Neural progenitor cell (in vitro differentiated cells): ENCODE data around the gene NCS1.

Experiments used
- CTCF ChIP-seq: fragments of 200-600 bp; sonication (generic); IDR thresholded peaks from 2 replicates; pipeline ENCODE4 v1.5.1; 2017; ENCODE audit warnings: antibody characterized with exemption, mild to moderate bottlenecking
- EZH2phosphoT487 ChIP-seq: fragments of 200-600 bp; sonication (generic); IDR thresholded peaks from 2 replicates; pipeline ENCODE4 v1.6.1; 2017; ENCODE audit warnings: antibody characterized with exemption

DNA sequence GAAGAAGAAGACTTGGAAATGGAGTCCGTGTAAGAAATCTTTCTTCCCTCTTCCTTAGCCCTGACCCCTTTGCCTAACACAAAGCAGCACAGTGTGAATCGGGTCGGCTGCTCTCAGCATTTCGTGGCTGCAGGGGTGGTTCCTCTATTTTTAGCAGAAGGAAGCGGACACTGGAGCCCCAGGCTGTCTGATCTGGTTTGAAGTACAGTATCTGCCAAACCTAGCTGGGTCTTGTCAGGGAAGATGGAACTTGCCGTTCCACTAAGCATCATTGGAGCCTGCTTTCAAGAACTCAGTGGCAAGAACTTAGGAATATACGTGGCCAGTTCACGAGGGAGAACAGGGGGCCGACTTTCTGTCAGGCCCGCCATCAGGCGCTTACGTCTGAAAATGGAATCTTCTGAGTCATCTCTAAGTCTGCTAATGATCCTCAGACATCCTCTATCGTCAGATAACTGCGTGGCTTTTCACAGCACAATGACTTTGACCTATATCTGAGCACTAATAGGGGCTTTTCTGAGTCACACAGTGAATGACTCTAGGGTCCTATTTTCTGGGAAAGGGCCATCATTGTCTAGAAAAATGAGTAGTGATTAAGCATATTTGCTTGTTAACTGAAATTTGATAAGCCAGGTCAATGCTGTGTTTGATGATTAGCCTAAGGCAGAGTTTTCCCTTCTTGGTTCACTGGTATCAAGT lies 43.3 kb upstream of the NCS1 start:
- TF ChIP-seq CTCF (no peak), EZH2phosphoT487 (no peak)
